Measurements from ENCODE around the gene NPAS2. TPM values are rescaled to one million over a fixed set of nuclear protein-coding genes. Genes with fewer than 3 reads are reported as not detected.

The NPAS2 gene
- total and polyA plus RNA-seq, 2 donors from 2014 or later = 8.4 to 44.5 TPM

- no peak overlapping the region for H3K27ac ChIP-seq (ENCODE audit: low read depth in 2 of 2, low read length in 2 of 2)
- no peak for TF ChIP-seq CTCF (IDR thresholded peaks at IDR 0.05; ENCODE audit: borderline replicate concordance, extremely low read depth, insufficient read depth)
- DNase-seq (no peak), FAIRE-seq (no peak)
- no peaks in the 10 kb centered on the region for H3K9me3 ChIP-seq (ENCODE audit: control insufficient read depth in 2 of 3, insufficient read depth in 1 of 3, low read length in 3 of 3)
- H3K36me3 ChIP-seq (ENCODE audit: control insufficient read depth in 2 of 3, insufficient read depth in 3 of 3, low read length in 3 of 3) = peaks cover 0 to 9% (median 7%) of the 10 kb centered on the region in 3 donors
- intact Hi-C loops (cut with DNase I) = no loop called here
- H3K9ac ChIP-seq (ENCODE audit: low read length in 3 of 3) = no peak overlapping the region
- H3K4me1 ChIP-seq (ENCODE audit: control insufficient read depth in 2 of 3, insufficient read depth in 2 of 3, low read depth in 1 of 3, low read length in 3 of 3) = no peaks in the 10 kb centered on the region
- H3K27me3 ChIP-seq (ENCODE audit: control insufficient read depth, insufficient read depth, low read length) = no peaks in the 10 kb centered on the region
- no peak overlapping the region for H3K4me3 ChIP-seq (ENCODE audit: low read length in 3 of 3)
Measured at GRCh38 chr2:100993294-100993693, 173.4 kb downstream of the NPAS2 start.

- Histone ChIP-seq H3K9me3 (ENCODE audit: control insufficient read depth in 2 of 3, insufficient read depth in 1 of 3, low read length in 3 of 3) (no peaks in the 10 kb centered on the region), H3K36me3 (ENCODE audit: control insufficient read depth in 2 of 3, insufficient read depth in 3 of 3, low read length in 3 of 3) (peaks cover 0 to 9% (median 7%) of the 10 kb centered on the region in 3 donors), H3K27me3 (ENCODE audit: control insufficient read depth, insufficient read depth, low read length) (no peaks in the 10 kb centered on the region), H3K9ac (ENCODE audit: low read length in 3 of 3) (no peak overlapping the region), H3K4me3 (ENCODE audit: low read length in 3 of 3) (no peak overlapping the region), H3K4me1 (ENCODE audit: control insufficient read depth in 2 of 3, insufficient read depth in 2 of 3, low read depth in 1 of 3, low read length in 3 of 3) (no peaks in the 10 kb centered on the region), H3K27ac (ENCODE audit: low read depth in 2 of 2, low read length in 2 of 2) (no peak overlapping the region)
- intact Hi-C loops (cut with DNase I) = no loop called here
- no peak for FAIRE-seq
- DNase-seq = no peak
- no peak for TF ChIP-seq CTCF (IDR thresholded peaks at IDR 0.05; ENCODE audit: borderline replicate concordance, extremely low read depth, insufficient read depth)
Measured at GRCh38 chr2:100995309-100996075, 175.6 kb downstream of the NPAS2 start.

- Histone ChIP-seq H3K27me3 (ENCODE audit: control insufficient read depth, insufficient read depth, low read length) (no peaks in the 10 kb centered on the region), H3K9me3 (ENCODE audit: control insufficient read depth in 2 of 3, insufficient read depth in 1 of 3, low read length in 3 of 3) (no peaks in the 10 kb centered on the region), H3K36me3 (ENCODE audit: control insufficient read depth in 2 of 3, insufficient read depth in 3 of 3, low read length in 3 of 3) (peaks cover 0 to 7% (median 7%) of the 10 kb centered on the region in 3 donors), H3K4me3 (ENCODE audit: low read length in 3 of 3) (no peak overlapping the region), H3K27ac (ENCODE audit: low read depth in 2 of 2, low read length in 2 of 2) (no peak overlapping the region), H3K4me1 (ENCODE audit: control insufficient read depth in 2 of 3, insufficient read depth in 2 of 3, low read depth in 1 of 3, low read length in 3 of 3) (peaks cover 0 to 3% (median 0%) of the 10 kb centered on the region in 3 donors), H3K9ac (ENCODE audit: low read length in 3 of 3) (no peak overlapping the region)
- TF ChIP-seq CTCF (IDR thresholded peaks at IDR 0.05; ENCODE audit: borderline replicate concordance, extremely low read depth, insufficient read depth) = no peak
- intact Hi-C loops (cut with DNase I) = no loop called here
- DNase-seq (no peak), FAIRE-seq (no peak)
Measured at GRCh38 chr2:100997509-100998234, 177.7 kb downstream of the NPAS2 start.
